ENCODE measurements around the gene C18orf63.
A peak's percentile ranks its signal among the peaks of the same experiment; 100 is the strongest.

Gene C18orf63

DNA sequence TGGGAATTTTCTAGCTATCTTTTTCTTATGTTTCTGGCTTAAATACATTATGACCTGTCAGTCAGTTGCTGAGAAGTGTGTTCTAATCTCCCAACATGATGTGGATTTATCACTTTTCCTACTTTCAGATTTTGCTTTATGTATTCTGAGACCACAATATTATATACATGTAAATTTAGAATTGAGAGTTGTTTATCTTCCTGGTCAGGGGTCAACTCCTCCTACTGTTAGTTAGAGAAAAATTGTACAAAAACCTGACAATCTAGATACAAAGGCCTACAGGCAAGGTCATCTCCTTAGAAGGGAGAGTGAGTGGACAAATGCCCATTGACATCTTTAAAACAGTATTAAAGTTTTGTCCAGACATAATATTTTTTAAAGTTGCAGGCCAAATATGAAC lies 30.6 kb downstream of the C18orf63 start:
- TF ChIP-seq, protein P1, sequence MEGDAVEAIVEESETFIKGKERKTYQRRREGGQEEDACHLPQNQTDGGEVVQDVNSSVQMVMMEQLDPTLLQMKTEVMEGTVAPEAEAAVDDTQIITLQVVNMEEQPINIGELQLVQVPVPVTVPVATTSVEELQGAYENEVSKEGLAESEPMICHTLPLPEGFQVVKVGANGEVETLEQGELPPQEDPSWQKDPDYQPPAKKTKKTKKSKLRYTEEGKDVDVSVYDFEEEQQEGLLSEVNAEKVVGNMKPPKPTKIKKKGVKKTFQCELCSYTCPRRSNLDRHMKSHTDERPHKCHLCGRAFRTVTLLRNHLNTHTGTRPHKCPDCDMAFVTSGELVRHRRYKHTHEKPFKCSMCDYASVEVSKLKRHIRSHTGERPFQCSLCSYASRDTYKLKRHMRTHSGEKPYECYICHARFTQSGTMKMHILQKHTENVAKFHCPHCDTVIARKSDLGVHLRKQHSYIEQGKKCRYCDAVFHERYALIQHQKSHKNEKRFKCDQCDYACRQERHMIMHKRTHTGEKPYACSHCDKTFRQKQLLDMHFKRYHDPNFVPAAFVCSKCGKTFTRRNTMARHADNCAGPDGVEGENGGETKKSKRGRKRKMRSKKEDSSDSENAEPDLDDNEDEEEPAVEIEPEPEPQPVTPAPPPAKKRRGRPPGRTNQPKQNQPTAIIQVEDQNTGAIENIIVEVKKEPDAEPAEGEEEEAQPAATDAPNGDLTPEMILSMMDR (conservative IDR thresholded peaks at IDR 0.05) = no peak
- no peak overlapping the region for H3K27ac ChIP-seq

DNA sequence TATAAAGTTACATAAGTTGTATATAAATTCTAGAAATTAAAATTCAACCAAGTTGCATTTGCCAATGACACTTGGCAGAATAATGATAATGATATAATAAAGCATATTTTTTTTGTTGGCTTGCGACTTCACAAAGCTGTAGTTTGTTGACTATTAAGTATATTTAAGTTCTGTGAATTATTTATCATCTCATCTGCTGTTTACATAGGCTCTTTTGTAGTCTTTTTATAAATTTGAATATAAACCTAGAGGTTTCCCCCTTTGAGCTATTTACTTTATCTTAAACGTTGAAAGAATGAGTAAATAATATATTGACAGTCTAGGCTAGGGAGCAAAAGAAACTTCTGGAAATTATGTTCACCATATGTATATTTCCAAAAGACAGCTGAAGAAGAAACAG lies 32.9 kb downstream of the C18orf63 start:
- no peak overlapping the region for H3K27ac ChIP-seq
- TF ChIP-seq, protein P1 (conservative IDR thresholded peaks at IDR 0.05) = no peak

DNA sequence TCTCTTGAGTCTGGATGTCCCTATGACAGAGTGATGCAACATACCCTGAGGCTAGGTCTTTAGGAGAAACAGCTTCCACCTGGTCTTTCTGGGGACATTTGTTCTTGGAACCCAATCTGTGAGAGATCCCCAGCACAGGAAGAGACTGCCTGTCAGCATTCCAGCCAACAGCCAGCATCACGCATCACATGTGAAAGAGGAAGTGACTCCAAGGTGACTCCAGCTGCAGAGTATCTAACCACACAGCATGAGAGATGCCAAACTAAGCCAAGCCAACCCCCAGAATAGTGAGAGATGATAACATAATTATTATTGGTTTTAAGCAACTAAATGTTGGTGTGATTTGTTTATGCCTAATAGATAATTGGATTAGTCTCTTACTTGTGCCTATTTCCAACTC lies 35.7 kb downstream of the C18orf63 start:
- TF ChIP-seq, protein P1 (conservative IDR thresholded peaks at IDR 0.05) = no peak
- H3K27ac ChIP-seq = no peak overlapping the region

DNA sequence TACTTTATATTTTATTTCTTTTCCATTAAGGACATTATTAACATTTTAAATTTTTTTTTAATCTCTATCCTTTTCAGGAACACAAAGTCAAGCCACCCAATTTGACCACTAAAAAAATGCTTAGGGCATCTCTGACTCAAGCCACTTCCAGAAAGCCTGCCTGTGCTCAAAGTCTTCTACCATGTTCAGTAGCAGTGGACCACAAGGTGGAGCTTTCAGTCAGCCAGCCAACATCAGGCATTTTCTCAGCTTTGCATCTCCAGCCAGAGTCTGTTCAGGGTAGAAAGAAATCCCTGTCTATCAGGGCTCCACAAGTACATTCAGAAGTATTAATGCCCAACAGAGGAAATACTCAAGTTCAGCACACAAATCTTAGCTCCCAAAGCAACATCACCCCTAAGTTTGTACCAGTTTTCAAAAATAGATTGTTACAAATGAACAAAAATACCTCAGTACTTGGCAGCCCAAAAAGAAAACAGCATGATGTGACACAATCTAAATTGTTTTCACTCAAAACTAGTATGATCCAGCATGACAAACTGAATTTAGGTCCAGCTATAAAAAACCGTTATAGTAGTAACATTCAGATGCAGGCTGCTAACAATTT lies 37.6 kb downstream of the C18orf63 start:
- no peak overlapping the region for H3K27ac ChIP-seq
- TF ChIP-seq, protein P1 (conservative IDR thresholded peaks at IDR 0.05) = peak; percentile 90

DNA sequence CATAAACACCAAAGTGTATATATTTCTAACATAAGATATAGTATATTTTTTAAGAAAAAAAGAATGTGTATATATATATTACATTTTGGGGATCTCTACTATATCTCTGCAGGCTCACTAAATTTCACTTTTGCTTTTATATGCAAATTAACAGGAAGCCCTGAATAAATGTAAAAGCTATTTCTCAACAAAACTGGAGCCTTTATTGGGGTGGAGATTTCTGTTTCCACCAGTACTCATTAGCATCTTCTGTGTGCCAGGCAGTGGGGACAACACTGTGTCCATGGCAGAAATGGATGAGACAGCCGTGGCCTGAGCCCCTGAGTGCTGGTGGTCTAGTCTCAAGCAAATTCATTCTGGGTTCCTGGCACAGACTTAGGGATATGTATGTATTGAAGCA lies 41.3 kb downstream of the C18orf63 start:
- no peak overlapping the region for H3K27ac ChIP-seq
- TF ChIP-seq, protein P1 (conservative IDR thresholded peaks at IDR 0.05) = no peak

DNA sequence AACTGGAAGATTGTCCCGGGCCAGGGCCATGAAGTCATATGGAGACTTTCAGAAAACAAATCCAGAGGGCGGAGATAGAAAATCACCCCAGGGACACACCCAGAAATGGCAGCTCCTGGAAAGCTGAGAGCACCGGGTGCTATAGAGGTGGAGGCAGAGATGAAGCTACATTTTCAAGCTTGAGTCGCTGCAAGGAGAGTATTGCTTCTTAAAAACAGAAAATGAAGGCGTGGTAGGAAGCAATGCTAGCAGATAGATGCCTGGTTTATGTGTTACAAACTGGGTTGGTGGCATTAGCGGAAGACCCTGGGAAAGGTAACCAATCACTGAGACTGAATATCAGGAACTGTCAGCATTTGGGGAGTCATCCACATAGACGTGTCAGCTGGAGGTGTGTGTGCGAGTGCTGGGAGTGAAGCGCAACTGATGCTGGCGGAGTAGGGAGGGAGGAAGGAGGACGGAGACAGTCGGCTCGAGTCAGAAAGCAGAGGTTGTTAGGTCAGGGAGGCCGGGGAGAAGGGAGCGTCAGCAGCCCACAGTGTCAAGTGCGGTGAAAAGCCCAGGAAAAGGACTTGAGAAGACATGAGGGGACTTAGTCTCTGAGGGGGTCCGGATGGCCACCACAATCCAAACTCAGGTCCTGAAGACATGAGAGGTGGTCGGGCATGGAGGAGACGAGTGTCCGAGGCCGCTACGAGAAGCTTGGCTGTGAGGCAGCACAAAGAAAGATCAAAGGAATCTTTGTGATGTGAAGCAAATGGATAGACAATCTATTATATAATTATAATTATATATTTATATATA lies 45.4 kb downstream of the C18orf63 start:
- TF ChIP-seq, protein P1 (conservative IDR thresholded peaks at IDR 0.05) = no peak
- H3K27ac ChIP-seq = no peak overlapping the region

DNA sequence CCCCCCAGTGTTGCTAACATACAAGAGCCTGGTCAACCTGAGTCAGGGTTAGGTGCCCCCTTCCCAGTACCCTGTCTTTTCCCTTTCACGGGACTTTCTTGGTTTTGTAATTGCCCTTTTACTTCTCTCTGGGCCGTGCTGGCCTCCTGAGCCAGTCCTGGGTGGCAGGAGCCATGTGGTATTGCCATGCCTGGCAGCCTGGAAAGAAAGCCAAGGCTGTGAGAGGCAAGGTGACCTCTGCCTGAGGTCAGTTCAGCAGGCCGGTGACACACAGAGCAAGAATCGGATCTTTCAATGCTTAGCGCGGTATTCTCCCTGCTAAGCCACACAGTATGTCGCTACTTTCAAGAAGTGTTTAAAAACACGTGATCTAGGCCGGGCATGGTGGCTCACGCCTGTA lies 52.3 kb downstream of the C18orf63 start:
- H3K27ac ChIP-seq = no peak overlapping the region
- TF ChIP-seq, protein P1 (conservative IDR thresholded peaks at IDR 0.05) = no peak

All from VCaP (cell line).